HepG2 (cell line): Measurements from ENCODE around the gene ANAPC16. TPM values are rescaled to one million over a fixed set of nuclear protein-coding genes. Genes with fewer than 3 reads are reported as not detected.

Experiments used
- ATAC-seq: fragments of 200-7000 bp; cut with Tn5 transposase; 3 replicates; pipeline ENCODE4 v1.9.1; 2020; ENCODE audit warnings: mild to moderate bottlenecking, moderate library complexity
- BruUV-seq: library from RNA; stranded (reverse); fragments of 400-500 nt; replicated peaks from 2 replicates; lab custom pipeline; 2021; lab: Mats Ljungman, UMichigan
- CTCF ChIA-PET: fragments of 300-600 bp; formaldehyde crosslinking; extraction: SDS; loops from one replicate; lab custom pipeline; 2021; ENCODE audit warnings: low total read pairs, inconsistent platforms, low intra/inter-chr PET ratio; lab: Yijun Ruan, JAX
- POLR2A ChIA-PET: fragments of 350-600 bp; sonication (Branson Sonifier 250); formaldehyde crosslinking; loops from one replicate; lab custom pipeline; 2020; ENCODE audit warnings: antibody characterized with exemption, inconsistent platforms; lab: Yijun Ruan, JAX
- DNase-seq: peaks from one replicate; pipeline ENCODE4 v3.0.0-alpha.2; 2015; ENCODE audit warnings: low spot score
- FAIRE-seq: peaks from 3 replicates; lab custom pipeline; 2011; peaks lifted over from hg19 to GRCh38; lab: Jason Lieb, UNC
- H2AFZ ChIP-seq: one replicate; pipeline ENCODE4 v1.6.1; 2011; ENCODE audit warnings: low read length, inconsistent platforms
- H3K27ac ChIP-seq: fragments of 300-600 bp; 3 replicates; pipeline ENCODE4 v1.8.0; 2011; ENCODE audit warnings: mixed run types, mild to moderate bottlenecking, mixed read lengths, low read length, inconsistent platforms; ENCODE audit not compliant: insufficient read depth; ENCODE audit errors: extremely low read length
- H3K27me3 ChIP-seq, 2 experiments: fragments of 200-600 bp in 1 of 2; 2 replicates in 1 of 2; 3 replicates in 1 of 2; pipeline versions ENCODE4 v1.6.0 to v1.8.0; 2011; ENCODE audit warnings: low read length in 2 of 2, mild to moderate bottlenecking in 2 of 2, moderate library complexity in 2 of 2, inconsistent platforms in 1 of 2; ENCODE audit not compliant: insufficient read depth in 2 of 2, control insufficient read depth in 1 of 2
- H3K36me3 ChIP-seq, 2 experiments: fragments of 200-600 bp in 1 of 2; replicated peaks in 1 of 2; 2 replicates in 1 of 2; 3 replicates in 1 of 2; pipeline versions ENCODE4 v1.5.1 to v1.8.0; 2011; ENCODE audit warnings: low read length in 2 of 2, inconsistent platforms in 1 of 2; ENCODE audit not compliant: insufficient read depth in 2 of 2, control insufficient read depth in 1 of 2
- H3K4me1 ChIP-seq: 2 replicates; pipeline ENCODE4 v1.5.1; 2012; ENCODE audit warnings: low read length, inconsistent platforms; ENCODE audit not compliant: insufficient read depth
- H3K4me2 ChIP-seq: 2 replicates; pipeline ENCODE4 v1.6.0; 2011; ENCODE audit warnings: low read depth, low read length, inconsistent platforms
- H3K4me3 ChIP-seq, 3 experiments: fragments of 200-600 bp in 1 of 3; sonication (generic), shearing (Covaris generic) in 1 of 3; replicated peaks in 1 of 3; 2 replicates each; pipeline ENCODE4 v1.5.1; 2011 to 2016; ENCODE audit warnings: low read length in 3 of 3, inconsistent platforms in 2 of 3, low read depth in 2 of 3, mild to moderate bottlenecking in 2 of 3, control low read depth in 1 of 3, mixed read lengths in 1 of 3; ENCODE audit not compliant: insufficient read depth in 1 of 3
- H3K79me2 ChIP-seq: one replicate; pipeline ENCODE4 v1.6.1; 2011; ENCODE audit warnings: low read length, inconsistent platforms; ENCODE audit not compliant: insufficient read depth
- H3K9ac ChIP-seq: 2 replicates; pipeline ENCODE4 v1.6.0; 2011; ENCODE audit warnings: mild to moderate bottlenecking, low read depth, low read length, inconsistent platforms; ENCODE audit not compliant: insufficient read depth
- H3K9me3 ChIP-seq: 2 replicates; pipeline ENCODE4 v1.5.1; 2012; ENCODE audit warnings: mild to moderate bottlenecking, low read length
- H4K20me1 ChIP-seq: 2 replicates; pipeline ENCODE4 v1.6.0; 2011; ENCODE audit warnings: inconsistent platforms, mild to moderate bottlenecking, low read length, moderate library complexity; ENCODE audit not compliant: insufficient read depth
- CBX1 ChIP-seq: IDR thresholded peaks from one replicate; pipeline ENCODE4 v1.6.1; 2016; ENCODE audit warnings: antibody characterized with exemption, low read depth
- FOXP4 ChIP-seq: sonication (generic); formaldehyde crosslinking; IDR thresholded peaks from 2 replicates; pipeline ENCODE4 v1.4.0; 2020; ENCODE audit warnings: missing genetic modification reagents
- IKZF4 ChIP-seq: sonication (generic); formaldehyde crosslinking; IDR thresholded peaks from 2 replicates; pipeline ENCODE4 v1.5.1; 2020; ENCODE audit warnings: borderline replicate concordance, mild to moderate bottlenecking, low read depth, missing genetic modification reagents; ENCODE audit errors: not compliant biosample characterization
- KDM5B ChIP-seq: sonication (generic); formaldehyde crosslinking; IDR thresholded peaks from 2 replicates; pipeline ENCODE4 v1.4.0; 2020; ENCODE audit warnings: missing genetic modification reagents, mild to moderate bottlenecking, borderline replicate concordance
- PRPF4 ChIP-seq: fragments of 200-400 bp; formaldehyde crosslinking; IDR thresholded peaks from 2 replicates; pipeline ENCODE4 v1.6.1; 2016; ENCODE audit warnings: low read length, low read depth; ENCODE audit not compliant: poor library complexity, severe bottlenecking
- RERE ChIP-seq: IDR thresholded peaks from 2 replicates; pipeline ENCODE4 v1.6.1; 2016; ENCODE audit warnings: low read depth, missing genetic modification reagents, missing compliant biosample characterization
- ZBTB33 ChIP-seq: sonication (generic); formaldehyde crosslinking; IDR thresholded peaks from 2 replicates; pipeline ENCODE4 v1.4.0; 2020; ENCODE audit warnings: missing genetic modification reagents
- ZFP36L1 ChIP-seq: sonication (generic); formaldehyde crosslinking; IDR thresholded peaks from 2 replicates; pipeline ENCODE4 v1.8.0; 2022; ENCODE audit warnings: mild to moderate bottlenecking, missing genetic modification reagents, moderate library complexity
- ZNF567 ChIP-seq: sonication (generic); formaldehyde crosslinking; IDR thresholded peaks from 2 replicates; pipeline ENCODE4 v1.8.1; 2023; ENCODE audit warnings: mild to moderate bottlenecking, missing genetic modification reagents, borderline replicate concordance
- ZNF619 ChIP-seq: sonication (generic); formaldehyde crosslinking; IDR thresholded peaks from 2 replicates; pipeline ENCODE4 v1.4.0; 2020; ENCODE audit warnings: mild to moderate bottlenecking, missing genetic modification reagents
- WGBS: methylation state at CpG from one replicate; pipeline ENCODE4 v1.1.6; 2017; ENCODE audit warnings: low lambda C conversion rate; 5-methylcytosine and 5-hydroxymethylcytosine counted together
- in situ Hi-C: cut with HindIII; loops from 2 replicates; pipeline ENCODE4 v1.10.0; 2017; ENCODE audit warnings: low pct_unique_long_range_greater_than_20kb; ENCODE audit not compliant: extremely low pct_ligation_motif_present
- intact Hi-C: fragments of 100-400 bp; cut with micrococcal nuclease; formaldehyde crosslinking; loops from one replicate; pipeline ENCODE4 v1.10.0; 2022; ENCODE audit not compliant: unreplicated experiment
- polyA plus RNA-seq, 8 experiments: library from polyadenylated mRNA; depleted of rRNA in 3 of 8; stranded (reverse) in 7 of 8; unstranded in 1 of 8; fragments of >200 nt; fragmentation: Illumina TruSeq in 4 of 8; extraction: Trizol in 4 of 8; gene quantifications; 2 replicates each; pipeline versions ENCODE4 v1.2.1 to v1.2.3, GENCODE V29; 2011 to 2016; ENCODE audit warnings: low read depth in 4 of 8, missing spikeins in 1 of 8, mixed read lengths in 1 of 8; ENCODE audit not compliant: insufficient read depth in 1 of 8
- total RNA-seq, 5 experiments: library from RNA; depleted of rRNA; stranded (reverse); fragments of >200 nt; fragmentation: Illumina TruSeq; extraction: Trizol; gene quantifications; 2 replicates each; pipeline ENCODE4 v1.2.3, GENCODE V29; 2016; ENCODE audit warnings: low read depth in 1 of 5

Gene ANAPC16
- total and polyA plus RNA-seq, 2 of the 13 experiments (the other 11 are each of a cell fraction or from before 2014, with no cell fraction given): 74.8 to 89.4 TPM

- H3K4me3 ChIP-seq: peak overlapping the region; percentile 50 to 74 (median 61); a peak in 5 of 6 replicates
- H3K27me3 ChIP-seq: no peaks in the 10 kb centered on the region
- H4K20me1 ChIP-seq: no peaks in the 10 kb centered on the region
- peak overlapping the region; percentile 91 for H3K27ac ChIP-seq
- in situ Hi-C loops (no loop called here), intact Hi-C loops (loop anchor here (2.0 kb wide), 2 partner anchors 44 to 68 kb away; partner anchors contain the start of genes ANAPC16 and ASCC1)
- 0% methylated on average over 16 of the region's 19 CpGs for WGBS
- TSS peak; percentile 57 for BruUV-seq
- H3K36me3 ChIP-seq: no peaks in the 10 kb centered on the region
- ChIA-PET CTCF (no interaction called here), POLR2A (interaction anchor here (0.6 to 5.8 kb wide), 17 partner anchors 9 to 297 kb away, joined by 3 to 155 read pairs (median 6); partner anchors contain the start of genes ANAPC16, ASCC1, DDIT4 and DNAJB12)
- H2AFZ ChIP-seq: no peak overlapping the region
- no peaks in the 10 kb centered on the region for H3K9me3 ChIP-seq
- FAIRE-seq: peak; percentile 83
- H3K4me2 ChIP-seq: peak overlapping the region; percentile 91
- no peaks in the 10 kb centered on the region for H3K79me2 ChIP-seq
- peak overlapping the region; percentile 74 for H3K9ac ChIP-seq
- H3K4me1 ChIP-seq: peaks cover 84% of the 10 kb centered on the region
- peak; percentile 84 for ATAC-seq
- peak; percentile 88 for DNase-seq
- TF ChIP-seq ZFP36L1 (CRISPR knock-in tag) (peak; percentile 70; the same call in 1 of the 2 replicates), RERE (CRISPR knock-in tag) (peak; percentile 9; the same call in 1 of the 2 replicates), KDM5B (CRISPR knock-in tag) (no peak; the same call in 1 of the 2 replicates), FOXP4 (CRISPR knock-in tag) (peak; percentile 55), ZNF619 (CRISPR knock-in tag) (0 out of 2 replicates have a peak, but pooled peaks have one; percentile 32), IKZF4 (CRISPR knock-in tag) (peak; percentile 9), CBX1 (no peak), ZNF567 (CRISPR knock-in tag) (0 out of 2 replicates have a peak, but pooled peaks have one; percentile 83), PRPF4 (peak; percentile 90), ZBTB33 (no peak; the same call in 1 of the 2 replicates)
These were observed 44.6 kb downstream of the ANAPC16 start for GRCh38 chr10:72260239-72260975.
